ENCODE results near the gene ATG2A.

DNA sequence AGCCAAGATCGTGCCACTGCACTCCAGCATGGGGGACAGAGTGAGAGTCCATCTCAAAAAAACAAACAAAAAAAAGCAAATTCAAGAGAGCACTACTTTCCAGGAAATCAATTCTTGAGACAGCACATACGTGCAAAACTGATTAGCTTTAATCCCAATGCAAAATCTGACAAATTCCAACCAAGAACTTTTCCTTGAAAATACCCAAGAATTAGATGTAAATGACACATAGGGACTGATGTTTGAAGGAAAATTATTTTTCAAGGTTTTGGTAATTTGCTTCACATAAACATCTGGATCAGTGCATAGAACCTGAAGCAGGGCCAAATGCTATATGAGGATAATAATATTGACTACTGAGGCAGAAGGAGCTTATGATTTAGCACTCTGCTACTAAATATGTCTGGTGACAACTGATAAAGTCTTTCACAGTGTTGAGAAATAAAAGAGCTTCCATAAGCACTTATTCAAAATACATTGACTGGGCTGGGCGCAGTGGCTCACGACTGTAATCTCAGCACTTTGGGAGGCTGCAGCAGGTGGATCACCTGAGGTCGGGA is 46.1 kb upstream of the ATG2A start:
- TF ChIP-seq POLR2AphosphoS5 (IDR thresholded peaks at IDR 0.05; ENCODE audit: low read depth, low read length) (no peak), POLR2A (IDR thresholded peaks at IDR 0.05; ENCODE audit: low read depth, low read length) (no peak), TAF1 (IDR thresholded peaks at IDR 0.05; ENCODE audit: low read depth, low read length) (no peak), PAX5 (IDR thresholded peaks at IDR 0.05; ENCODE audit: insufficient read depth, low read length, severe bottlenecking) (no peak)

Measured in GM12891 (cell line).